OCI-LY3 (cell line): Measurements from ENCODE around the gene SLC22A15.

Source experiments
- H2AFZ ChIP-seq: fragments of 200-600, 300-600 bp; shearing (Covaris generic); 2 replicates; pipeline ENCODE4 v1.6.0; 2014; ENCODE audit warnings: antibody characterized with exemption, low read depth, low read length
- H3K27ac ChIP-seq: fragments of 200-600, 300-600 bp; sonication (generic); 2 replicates; pipeline ENCODE4 v1.5.1; 2014; ENCODE audit warnings: mild to moderate bottlenecking, low read length, moderate library complexity, mixed read lengths
- H3K27me3 ChIP-seq: fragments of 200-600, 300-600 bp; sonication (generic); 2 replicates; pipeline ENCODE4 v1.6.1; 2014; ENCODE audit warnings: low read depth, low read length, mixed read lengths
- H3K36me3 ChIP-seq: fragments of 200-600, 300-600 bp; sonication (generic); replicated peaks from 2 replicates; pipeline ENCODE3; 2014; ENCODE audit warnings: low read depth, low read length, mixed read lengths
- H3K4me1 ChIP-seq: fragments of 300-600, 200-600 bp; sonication (generic); 2 replicates; pipeline ENCODE4 v1.6.1; 2014; ENCODE audit warnings: low read length, mixed read lengths
- H3K4me2 ChIP-seq: fragments of 200-600, 300-600 bp; sonication (generic); 2 replicates; pipeline ENCODE4 v1.6.1; 2014; ENCODE audit warnings: low read length, mixed read lengths
- H3K4me3 ChIP-seq: fragments of 300-600, 200-600 bp; sonication (generic); 2 replicates; pipeline ENCODE4 v1.5.1; 2014; ENCODE audit warnings: antibody characterized with exemption, mild to moderate bottlenecking, low read length, moderate library complexity
- H3K79me2 ChIP-seq: fragments of 300-600, 200-600 bp; shearing (Covaris generic); 2 replicates; pipeline ENCODE4 v1.6.1; 2014; ENCODE audit warnings: mild to moderate bottlenecking, low read length, mixed read lengths
- H3K9ac ChIP-seq: fragments of 300-600, 200-600 bp; shearing (Covaris generic); 2 replicates; pipeline ENCODE4 v1.6.0; 2014; ENCODE audit warnings: mild to moderate bottlenecking, low read length, moderate library complexity
- H3K9me3 ChIP-seq: fragments of 200-600, 300-600 bp; shearing (Covaris generic); 2 replicates; pipeline ENCODE4 v1.6.1; 2014; ENCODE audit warnings: low read length, mixed read lengths; ENCODE audit not compliant: insufficient read depth
- H4K20me1 ChIP-seq: fragments of 200-600, 300-600 bp; sonication (generic); 2 replicates; pipeline ENCODE4 v1.6.1; 2016; ENCODE audit warnings: low read length, mixed read lengths; ENCODE audit not compliant: insufficient read depth
- CTCF ChIP-seq: fragments of 200-600, 300-600 bp; sonication (generic); IDR thresholded peaks from 2 replicates; pipeline ENCODE4 v1.5.1; 2014; ENCODE audit warnings: antibody characterized with exemption, low read length, low read depth
- EZH2phosphoT487 ChIP-seq: fragments of 200-600 bp; shearing (Covaris generic); IDR thresholded peaks from 2 replicates; pipeline ENCODE4 v1.6.1; 2018; ENCODE audit warnings: antibody characterized with exemption, mixed run types, low read depth

SLC22A15 gene

DNA sequence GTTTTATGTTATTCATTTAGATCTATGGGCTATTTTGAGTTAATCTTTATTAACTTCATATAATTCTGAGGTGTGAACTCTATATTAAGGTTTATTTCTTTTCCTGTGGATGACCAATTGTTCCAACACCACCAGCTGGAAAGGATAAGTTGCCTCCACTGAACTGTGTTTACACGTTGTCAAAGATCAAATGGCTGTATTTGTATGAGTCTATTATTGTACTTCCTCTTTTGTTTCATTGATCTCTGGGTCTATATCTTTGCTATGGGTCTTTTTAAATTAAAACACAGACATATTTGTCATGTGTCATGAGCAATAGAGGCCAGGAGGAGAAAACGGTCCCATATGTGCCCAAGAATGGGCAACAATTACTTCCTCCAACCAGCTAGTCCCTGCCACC lies 129.7 kb downstream of the SLC22A15 start:
- H4K20me1 ChIP-seq: no peaks in the 10 kb centered on the region
- H3K4me1 ChIP-seq: peaks cover 15% of the 10 kb centered on the region
- no peaks in the 10 kb centered on the region for H3K27me3 ChIP-seq
- H3K9me3 ChIP-seq: no peaks in the 10 kb centered on the region
- H3K36me3 ChIP-seq: no peaks in the 10 kb centered on the region
- H3K79me2 ChIP-seq: no peaks in the 10 kb centered on the region
- no peak overlapping the region for H3K4me2 ChIP-seq
- H2AFZ ChIP-seq: no peak overlapping the region
- H3K27ac ChIP-seq: no peak overlapping the region
- H3K9ac ChIP-seq: no peak overlapping the region
- TF ChIP-seq CTCF (no peak), EZH2phosphoT487 (no peak)
- H3K4me3 ChIP-seq: no peak overlapping the region

DNA sequence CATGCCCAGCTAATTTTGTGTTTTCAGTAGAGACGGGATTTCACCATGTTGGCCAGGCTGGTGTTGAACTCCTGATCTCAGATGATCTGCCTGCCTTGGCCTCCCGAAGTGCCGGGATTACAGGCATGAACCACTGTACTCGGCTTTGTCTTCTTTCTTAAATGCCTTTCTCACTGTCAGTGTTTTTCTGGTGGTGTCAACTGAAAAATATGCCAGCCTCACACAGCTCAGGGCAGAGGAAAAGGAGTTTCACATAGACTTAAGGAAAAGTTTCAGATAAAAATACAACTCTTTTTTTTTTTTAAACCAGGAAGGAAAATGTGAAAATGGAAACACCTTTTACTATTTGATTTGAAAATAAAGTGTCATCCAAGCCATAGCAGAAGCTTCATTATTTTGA lies 130.3 kb downstream of the SLC22A15 start:
- H2AFZ ChIP-seq: no peak overlapping the region
- no peaks in the 10 kb centered on the region for H3K9me3 ChIP-seq
- no peaks in the 10 kb centered on the region for H3K79me2 ChIP-seq
- no peak overlapping the region for H3K4me3 ChIP-seq
- no peaks in the 10 kb centered on the region for H3K36me3 ChIP-seq
- no peak overlapping the region for H3K9ac ChIP-seq
- H3K27me3 ChIP-seq: no peaks in the 10 kb centered on the region
- H3K27ac ChIP-seq: no peak overlapping the region
- no peaks in the 10 kb centered on the region for H4K20me1 ChIP-seq
- TF ChIP-seq EZH2phosphoT487 (no peak), CTCF (no peak)
- H3K4me1 ChIP-seq: peaks cover 21% of the 10 kb centered on the region
- H3K4me2 ChIP-seq: no peak overlapping the region

DNA sequence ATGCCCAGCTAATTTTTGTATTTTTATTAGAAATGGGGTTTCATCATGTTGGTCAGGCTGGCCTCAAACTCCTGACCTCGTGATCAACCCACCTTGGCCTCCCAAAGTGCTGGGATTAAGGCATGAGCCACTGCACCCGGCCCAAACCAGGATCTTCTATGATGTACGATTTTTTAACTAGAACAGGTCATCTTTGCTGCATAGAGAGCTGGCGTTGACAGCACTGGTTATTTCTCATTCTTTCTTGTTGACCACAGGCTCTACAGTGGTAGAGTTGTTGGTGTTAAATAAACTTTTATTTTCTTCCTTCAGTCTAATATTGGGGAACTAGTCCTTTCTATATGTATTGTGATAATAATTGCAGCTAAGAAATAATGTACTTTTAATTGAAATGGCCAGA lies 131.1 kb downstream of the SLC22A15 start:
- Histone ChIP-seq H3K27me3 (no peaks in the 10 kb centered on the region), H3K4me2 (no peak overlapping the region), H3K9ac (no peak overlapping the region), H4K20me1 (no peaks in the 10 kb centered on the region), H3K4me3 (no peak overlapping the region), H3K9me3 (no peaks in the 10 kb centered on the region), H2AFZ (no peak overlapping the region), H3K36me3 (no peaks in the 10 kb centered on the region), H3K79me2 (no peaks in the 10 kb centered on the region), H3K4me1 (peaks cover 26% of the 10 kb centered on the region), H3K27ac (no peak overlapping the region)
- no peak for TF ChIP-seq EZH2phosphoT487
- TF ChIP-seq CTCF: no peak

GRCh38 chr1:116110567-116111523 lies 134.5 kb downstream of the SLC22A15 start, which contains the start of gene MAB21L3:
TSS of gene MAB21L3 (plus strand) at chr1:116111399. CDS start at chr1:116112616, 1,217 bp downstream.
- H3K27ac ChIP-seq: peak within 1 kb of the TSS; percentile 53
- no peaks in the 10 kb centered on the region for H3K79me2 ChIP-seq
- H3K36me3 ChIP-seq: no peaks in the 10 kb centered on the region
- peak within 1 kb of the TSS; percentile 8; the same call in 1 of the 2 replicates for H3K9ac ChIP-seq
- peaks cover 26% of the 10 kb centered on the region for H3K4me1 ChIP-seq
- TF ChIP-seq CTCF (no peak), EZH2phosphoT487 (no peak)
- H3K9me3 ChIP-seq: no peaks in the 10 kb centered on the region
- peak within 1 kb of the TSS; percentile 80 for H3K4me2 ChIP-seq
- H3K27me3 ChIP-seq: 0 out of 2 replicates have a peak, but pooled peaks cover 3% of the 10 kb centered on the region
- peak within 1 kb of the TSS; percentile 67 for H3K4me3 ChIP-seq
- H2AFZ ChIP-seq: peak within 1 kb of the TSS; percentile 14; the same call in 1 of the 2 replicates
- no peaks in the 10 kb centered on the region for H4K20me1 ChIP-seq
